ENCODE results near the gene SMARCD3. TPM values are rescaled to one million over a fixed set of nuclear protein-coding genes. Genes with fewer than 3 reads are reported as not detected.

The SMARCD3 gene
- total and polyA plus RNA-seq, 9 of the 15 experiments (the other 6 are each of a cell fraction or from before 2014, with no cell fraction given), result 0.43 to 3.6 (median 2.6) TPM

DNA sequence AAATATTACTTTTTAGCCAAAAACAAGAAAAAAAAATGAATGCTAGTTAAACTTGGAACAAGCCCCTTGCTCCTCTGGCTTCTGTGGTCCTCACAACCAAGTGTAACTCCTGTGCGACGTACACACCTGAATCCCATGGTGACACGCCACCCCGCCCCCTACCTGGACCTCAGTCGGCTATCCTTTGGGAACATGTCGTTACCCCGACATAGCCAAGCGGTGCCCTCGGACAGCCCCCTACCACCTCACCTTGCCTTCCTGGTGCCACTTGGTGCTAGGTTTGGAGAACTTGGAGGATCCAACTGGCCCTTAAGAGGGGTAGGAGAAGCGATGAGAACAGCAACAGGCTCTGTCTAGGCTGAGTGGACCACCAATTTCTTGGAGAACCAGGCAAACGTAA, 12.0 kb upstream of the SMARCD3 start (continued):
- TF ChIP-seq ZNF318 (IDR thresholded peaks at IDR 0.05; ENCODE audit: borderline replicate concordance in 1 of 2, low read depth in 1 of 2), result no peak
- no peak for TF ChIP-seq ZNF175 (CRISPR knock-in tag; IDR thresholded peaks at IDR 0.05; ENCODE audit: low read depth)
- TF ChIP-seq SAP30 (IDR thresholded peaks at IDR 0.05; ENCODE audit: borderline replicate concordance, insufficient read depth, low read depth, low read length, poor library complexity, severe bottlenecking), result no peak
- no peak for TF ChIP-seq RBM15 (IDR thresholded peaks at IDR 0.05; ENCODE audit: insufficient read depth, low read length)

Measured in K562 (cell line).